ENCODE measurements around the gene HAGH. TPM values are rescaled to one million over a fixed set of nuclear protein-coding genes. Genes with fewer than 3 reads are reported as not detected.

HAGH gene
- total RNA-seq, 1 donor from 2014 or later = 57.0 TPM

- no peak overlapping the region for H3K4me3 Mint-ChIP-seq (ENCODE audit: unreplicated experiment)
- H3K36me3 Mint-ChIP-seq (ENCODE audit: unreplicated experiment) = peaks cover 5% of the 10 kb centered on the region
- no peak overlapping the region for H3K27ac Mint-ChIP-seq (ENCODE audit: unreplicated experiment)
- peaks cover 5% of the 10 kb centered on the region for H3K4me1 Mint-ChIP-seq (ENCODE audit: unreplicated experiment)
- no peaks in the 10 kb centered on the region for H3K9me3 Mint-ChIP-seq (ENCODE audit: unreplicated experiment)
- H3K27me3 Mint-ChIP-seq (ENCODE audit: unreplicated experiment) = no peaks in the 10 kb centered on the region
- DNase-seq (ENCODE audit: extremely low spot score, unreplicated experiment) = no peak
- TF ChIP-seq CTCF (IDR thresholded peaks at IDR 0.05) = no peak
Measured at GRCh38 chr16:1766701-1767100, 59.9 kb downstream of the HAGH start.

- Mint-ChIP-seq H3K36me3 (ENCODE audit: unreplicated experiment) (peaks cover 7% of the 10 kb centered on the region), H3K27me3 (ENCODE audit: unreplicated experiment) (no peaks in the 10 kb centered on the region), H3K4me1 (ENCODE audit: unreplicated experiment) (peaks cover 4% of the 10 kb centered on the region), H3K9me3 (ENCODE audit: unreplicated experiment) (no peaks in the 10 kb centered on the region), H3K27ac (ENCODE audit: unreplicated experiment) (no peak overlapping the region), H3K4me3 (ENCODE audit: unreplicated experiment) (no peak overlapping the region)
- DNase-seq (ENCODE audit: extremely low spot score, unreplicated experiment) = no peak
- no peak for TF ChIP-seq CTCF (IDR thresholded peaks at IDR 0.05)
Measured at GRCh38 chr16:1766231-1766630, 60.4 kb downstream of the HAGH start.

- DNase-seq (ENCODE audit: extremely low spot score, unreplicated experiment) = no peak
- Mint-ChIP-seq H3K4me3 (ENCODE audit: unreplicated experiment) (no peak overlapping the region), H3K36me3 (ENCODE audit: unreplicated experiment) (peaks cover 8% of the 10 kb centered on the region), H3K27ac (ENCODE audit: unreplicated experiment) (no peak overlapping the region), H3K27me3 (ENCODE audit: unreplicated experiment) (no peaks in the 10 kb centered on the region), H3K4me1 (ENCODE audit: unreplicated experiment) (peaks cover 4% of the 10 kb centered on the region), H3K9me3 (ENCODE audit: unreplicated experiment) (no peaks in the 10 kb centered on the region)
- no peak for TF ChIP-seq CTCF (IDR thresholded peaks at IDR 0.05)
Measured at GRCh38 chr16:1765826-1766225, 60.8 kb downstream of the HAGH start.

GRCh38 chr16:1764971-1765370, 61.7 kb downstream of the HAGH start:
- Mint-ChIP-seq H3K27me3 (ENCODE audit: unreplicated experiment) (no peaks in the 10 kb centered on the region), H3K36me3 (ENCODE audit: unreplicated experiment) (peaks cover 8% of the 10 kb centered on the region), H3K27ac (ENCODE audit: unreplicated experiment) (no peak overlapping the region), H3K9me3 (ENCODE audit: unreplicated experiment) (no peaks in the 10 kb centered on the region), H3K4me1 (ENCODE audit: unreplicated experiment) (no peaks in the 10 kb centered on the region), H3K4me3 (ENCODE audit: unreplicated experiment) (no peak overlapping the region)
- TF ChIP-seq CTCF (IDR thresholded peaks at IDR 0.05) = no peak
- DNase-seq (ENCODE audit: extremely low spot score, unreplicated experiment) = no peak

- Mint-ChIP-seq H3K4me3 (ENCODE audit: unreplicated experiment) (no peak overlapping the region), H3K9me3 (ENCODE audit: unreplicated experiment) (no peaks in the 10 kb centered on the region), H3K27me3 (ENCODE audit: unreplicated experiment) (no peaks in the 10 kb centered on the region), H3K27ac (ENCODE audit: unreplicated experiment) (no peak overlapping the region), H3K36me3 (ENCODE audit: unreplicated experiment) (peaks cover 8% of the 10 kb centered on the region), H3K4me1 (ENCODE audit: unreplicated experiment) (no peaks in the 10 kb centered on the region)
- no peak for DNase-seq (ENCODE audit: extremely low spot score, unreplicated experiment)
- peak; percentile 65 for TF ChIP-seq CTCF (IDR thresholded peaks at IDR 0.05)
Measured at GRCh38 chr16:1763521-1764511, 62.8 kb downstream of the HAGH start.
